C4-2B (cell line): ENCODE results near the gene CRTC1.

Experiments
- CTCF ChIP-seq: fragments of 450-650 bp; conservative IDR thresholded peaks from 2 replicates; pipeline ENCODE4 v1.5.1; 2017; ENCODE audit warnings: mild to moderate bottlenecking
- ZFX ChIP-seq: fragments of 450-650 bp; IDR thresholded peaks from 2 replicates; pipeline ENCODE4 v1.6.1; 2017

GRCh38 chr19:18770663-18771327 lies 87.3 kb downstream of the CRTC1 start:
- TF ChIP-seq CTCF (no peak), ZFX (no peak)
